Caco-2 (cell line): ENCODE measurements around the gene CLEC2A. TPM values are rescaled to one million over a fixed set of nuclear protein-coding genes. Genes with fewer than 3 reads are reported as not detected.
A peak's percentile ranks its signal among the peaks of the same experiment; 100 is the strongest.

Experiments
- BruUV-seq: library from RNA; stranded (reverse); fragments of 400-500 nt; replicated peaks from 2 replicates; lab custom pipeline; 2021; lab: Mats Ljungman, UMichigan
- CTCF ChIA-PET: fragments of 300-600 bp; sonication (Branson Sonifier 250); formaldehyde crosslinking; loops from one replicate; lab custom pipeline; 2022; ENCODE audit warnings: antibody characterized with exemption; lab: Charles Lee
- POLR2A ChIA-PET: fragments of 300-600 bp; sonication (Branson Sonifier 250); formaldehyde crosslinking; loops from one replicate; lab custom pipeline; 2022; ENCODE audit warnings: antibody characterized with exemption; lab: Charles Lee
- DNase-seq, 2 experiments: peaks; one replicate each; pipeline versions ENCODE4 v3.0.0 to v3.0.0-alpha.2; 2020 to 2022
- H3K27me3 ChIP-seq: replicated peaks from 2 replicates; pipeline ENCODE4 v1.6.0; 2011; ENCODE audit warnings: low read length; ENCODE audit not compliant: control insufficient read depth, insufficient read depth
- H3K36me3 ChIP-seq: 2 replicates; pipeline ENCODE4 v1.5.1; 2011; ENCODE audit warnings: low read length; ENCODE audit not compliant: control insufficient read depth, insufficient read depth
- H3K4me1 ChIP-seq: fragments of 250-450 bp; sonication (Bioruptor Pico); 2 replicates; pipeline ENCODE4 v1.5.1; 2020; ENCODE audit warnings: mild to moderate bottlenecking
- H3K4me3 ChIP-seq: 2 replicates; pipeline ENCODE4 v1.5.1; 2011; ENCODE audit warnings: low read depth, mild to moderate bottlenecking, control low read depth, low read length
- H3K9me3 ChIP-seq: fragments of 250-450 bp; sonication (Bioruptor Pico); 2 replicates; pipeline ENCODE4 v1.5.1; 2020; ENCODE audit warnings: mild to moderate bottlenecking, moderate library complexity
- H3K27ac Mint-ChIP-seq: one replicate; pipeline ENCODE4 v1.8.0; 2022; ENCODE audit warnings: mixed read lengths; ENCODE audit not compliant: unreplicated experiment
- H3K27me3 Mint-ChIP-seq: one replicate; pipeline ENCODE4 v1.8.0; 2022; ENCODE audit warnings: mixed read lengths; ENCODE audit not compliant: insufficient read depth, unreplicated experiment
- H3K36me3 Mint-ChIP-seq: one replicate; pipeline ENCODE4 v1.8.0; 2022; ENCODE audit warnings: mild to moderate bottlenecking, mixed read lengths; ENCODE audit not compliant: insufficient read depth, unreplicated experiment
- H3K4me1 Mint-ChIP-seq: one replicate; pipeline ENCODE4 v1.8.0; 2022; ENCODE audit warnings: low read depth, mixed read lengths; ENCODE audit not compliant: unreplicated experiment
- H3K4me3 Mint-ChIP-seq: one replicate; pipeline ENCODE4 v1.8.0; 2022; ENCODE audit warnings: mild to moderate bottlenecking, moderate library complexity, mixed read lengths; ENCODE audit not compliant: unreplicated experiment
- H3K9me3 Mint-ChIP-seq: one replicate; pipeline ENCODE4 v1.8.0; 2022; ENCODE audit warnings: mixed read lengths; ENCODE audit not compliant: unreplicated experiment
- CTCF ChIP-seq, 2 experiments: fragments of 200-600 bp in 1 of 2; IDR thresholded peaks; 1 replicate in 1 of 2; 2 replicates in 1 of 2; pipeline versions ENCODE4 v1.5.1 to v1.8.0; 2011 to 2022; ENCODE audit warnings: antibody characterized with exemption in 1 of 2, control low read depth in 1 of 2, inconsistent platforms in 1 of 2, low read depth in 1 of 2, low read length in 1 of 2, mild to moderate bottlenecking in 1 of 2, moderate library complexity in 1 of 2; ENCODE audit not compliant: insufficient read depth in 1 of 2, severe bottlenecking in 1 of 2, unreplicated experiment in 1 of 2
- intact Hi-C: fragments of 100-400 bp; cut with micrococcal nuclease; formaldehyde crosslinking; loops from one replicate; pipeline ENCODE4 v1.10.0; 2022; ENCODE audit not compliant: unreplicated experiment
- total RNA-seq: library from RNA; stranded (reverse); gene quantifications from 2 replicates; pipeline ENCODE4 v1.2.3, GENCODE V29; 2022

The CLEC2A gene
- total RNA-seq, 1 experiment from 2014 or later = not detected

- TF ChIP-seq CTCF (IDR thresholded peaks at IDR 0.05; ENCODE audit: insufficient read depth in 1 of 2, low read depth in 1 of 2, low read length in 1 of 2, severe bottlenecking in 1 of 2, unreplicated experiment in 1 of 2) = no peak
Observed at GRCh38 chr12:9869307-9870161, 62.6 kb downstream of the CLEC2A start, which contains the start of gene CLEC2B. Gene CLEC2B, minus strand, starts transcription at chr12:9869354.

DNA sequence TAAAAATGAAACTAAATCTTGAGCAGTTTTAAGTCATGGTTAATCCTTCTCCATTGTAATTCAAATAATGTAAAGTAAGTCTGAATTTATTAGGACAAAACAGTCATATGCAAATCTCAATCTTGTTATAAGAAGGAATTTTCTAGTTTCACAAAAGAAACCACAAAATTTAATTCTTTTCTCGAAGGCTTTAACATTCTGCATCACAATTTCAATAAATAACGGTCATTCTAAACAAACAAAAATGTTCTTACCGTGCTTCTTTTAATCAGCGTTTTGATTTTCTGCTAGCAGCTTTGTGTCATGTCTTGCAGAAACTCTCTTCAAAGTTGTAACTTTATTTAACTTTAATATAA, 63.2 kb downstream of the CLEC2A start:
- no peak for TF ChIP-seq CTCF (IDR thresholded peaks at IDR 0.05; ENCODE audit: insufficient read depth in 1 of 2, low read depth in 1 of 2, low read length in 1 of 2, severe bottlenecking in 1 of 2, unreplicated experiment in 1 of 2)
- Mint-ChIP-seq H3K27ac (no peak overlapping the region), H3K4me1 (peaks cover 15% of the 10 kb centered on the region), H3K36me3 (no peaks in the 10 kb centered on the region), H3K4me3 (no peak overlapping the region), H3K9me3 (no peaks in the 10 kb centered on the region), H3K27me3 (peaks cover 22% of the 10 kb centered on the region)
- DNase-seq = no peak
- CTCF ChIA-PET = no interaction called here
- intact Hi-C loops = no loop called here
- Histone ChIP-seq H3K27me3 (no peaks in the 10 kb centered on the region), H3K4me3 (no peak overlapping the region), H3K9me3 (no peaks in the 10 kb centered on the region), H3K4me1 (no peaks in the 10 kb centered on the region; the same call in 1 of the 2 replicates), H3K36me3 (no peaks in the 10 kb centered on the region)
- no TSS peak for BruUV-seq
- POLR2A ChIA-PET = no interaction called here

More at GRCh38 chr12:9869307-9870161, 62.6 kb downstream of the CLEC2A start, which contains the start of gene CLEC2B:
- Histone ChIP-seq H3K27me3 (no peaks in the 10 kb centered on the region), H3K4me1 (no peaks in the 10 kb centered on the region; the same call in 1 of the 2 replicates), H3K36me3 (no peaks in the 10 kb centered on the region), H3K4me3 (no peak within 1 kb of the TSS), H3K9me3 (no peaks in the 10 kb centered on the region)
- BruUV-seq = no TSS peak
- H3K27me3 Mint-ChIP-seq = peaks cover 17% of the 10 kb centered on the region
- H3K9me3 Mint-ChIP-seq = no peaks in the 10 kb centered on the region
- H3K4me1 Mint-ChIP-seq = peaks cover 15% of the 10 kb centered on the region
- H3K36me3 Mint-ChIP-seq = no peaks in the 10 kb centered on the region
- H3K27ac Mint-ChIP-seq = no peak within 1 kb of the TSS
- H3K4me3 Mint-ChIP-seq = peak within 1 kb of the TSS; percentile 40
- ChIA-PET POLR2A (no interaction called here), CTCF (no interaction called here)
- no peak for DNase-seq
- intact Hi-C loops = no loop called here

DNA sequence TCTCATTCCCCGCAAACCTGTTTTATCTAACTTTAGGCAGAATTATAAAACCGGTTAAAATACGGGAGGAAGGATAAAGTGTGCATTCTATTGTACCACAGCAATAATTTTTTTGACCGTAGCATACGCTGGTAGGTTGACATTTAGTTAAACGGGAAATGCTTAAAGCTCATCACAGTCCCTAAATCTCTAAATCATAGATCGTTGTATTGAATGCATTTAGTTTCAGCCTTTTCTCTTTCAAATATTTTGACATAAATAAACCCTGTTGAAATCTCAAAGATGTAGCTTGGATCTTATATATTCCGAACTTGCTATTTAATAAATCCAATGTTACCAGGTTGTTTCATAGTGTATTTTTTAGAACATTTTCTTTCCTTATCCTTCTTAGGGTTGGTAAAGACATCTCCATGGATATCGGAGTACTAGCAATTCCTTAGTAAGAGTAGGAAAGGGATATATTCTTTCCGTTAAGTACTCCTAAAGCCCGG, 63.8 kb downstream of the CLEC2A start:
- Mint-ChIP-seq H3K4me3 (no peak overlapping the region), H3K27me3 (peaks cover 26% of the 10 kb centered on the region), H3K9me3 (no peaks in the 10 kb centered on the region), H3K4me1 (peaks cover 15% of the 10 kb centered on the region), H3K36me3 (no peaks in the 10 kb centered on the region), H3K27ac (no peak overlapping the region)
- POLR2A ChIA-PET = no interaction called here
- Histone ChIP-seq H3K36me3 (no peaks in the 10 kb centered on the region), H3K4me1 (no peaks in the 10 kb centered on the region; the same call in 1 of the 2 replicates), H3K27me3 (no peaks in the 10 kb centered on the region), H3K4me3 (no peak overlapping the region), H3K9me3 (no peaks in the 10 kb centered on the region)
- no peak for TF ChIP-seq CTCF (IDR thresholded peaks at IDR 0.05; ENCODE audit: insufficient read depth in 1 of 2, low read depth in 1 of 2, low read length in 1 of 2, severe bottlenecking in 1 of 2, unreplicated experiment in 1 of 2)
- no TSS peak for BruUV-seq
- DNase-seq = no peak
- intact Hi-C loops = no loop called here
- CTCF ChIA-PET = no interaction called here
